Measurements from ENCODE around the gene POU5F1.

Gene POU5F1

GRCh38 chr6:31138982-31139381, 31.5 kb downstream of the POU5F1 start, which contains the start of gene PSORS1C2:
Gene PSORS1C2, minus strand, starts transcription at chr6:31139066. Its CDS starts 40 bp downstream, at chr6:31139026.
- DNase-seq: no peak

GRCh38 chr6:31135710-31136109, 34.8 kb downstream of the POU5F1 start:
- no peak for DNase-seq

- no peak for DNase-seq
Measured at GRCh38 chr6:31132806-31133205, 37.7 kb downstream of the POU5F1 start.

GRCh38 chr6:31131595-31131994, 38.9 kb downstream of the POU5F1 start:
- DNase-seq: no peak

GRCh38 chr6:31130751-31131150, 39.7 kb downstream of the POU5F1 start:
- no peak for DNase-seq

- DNase-seq: no peak
Measured at GRCh38 chr6:31129130-31129529, 41.4 kb downstream of the POU5F1 start.

- DNase-seq: peak; percentile 20
Measured at GRCh38 chr6:31128093-31128676, 42.3 kb downstream of the POU5F1 start.

- no peak for DNase-seq
Measured at GRCh38 chr6:31126396-31127175, 43.9 kb downstream of the POU5F1 start.

GRCh38 chr6:31125586-31126363, 44.7 kb downstream of the POU5F1 start:
- no peak for DNase-seq

GRCh38 chr6:31125162-31125561, 45.3 kb downstream of the POU5F1 start:
- DNase-seq: no peak

- peak; percentile 57 for DNase-seq
Measured at GRCh38 chr6:31122791-31123706, 47.4 kb downstream of the POU5F1 start.

GRCh38 chr6:31121131-31121790, 49.2 kb downstream of the POU5F1 start:
- DNase-seq: no peak

GRCh38 chr6:31120151-31120915, 50.1 kb downstream of the POU5F1 start, which contains the start of gene CDSN:
Gene CDSN, minus strand, starts transcription at chr6:31120446. Its CDS starts 27 bp downstream, at chr6:31120419.
- no peak for DNase-seq

GRCh38 chr6:31118178-31118577, 52.3 kb downstream of the POU5F1 start:
- no peak for DNase-seq

- no peak for DNase-seq
Measured at GRCh38 chr6:31116661-31117385, 53.7 kb downstream of the POU5F1 start.

GRCh38 chr6:31115941-31116560, 54.4 kb downstream of the POU5F1 start:
- DNase-seq: no peak

- DNase-seq: peak; percentile 34
Measured at GRCh38 chr6:31114970-31115849, 55.3 kb downstream of the POU5F1 start.

- peak; percentile 40 for DNase-seq
Measured at GRCh38 chr6:31114541-31114878, 56.0 kb downstream of the POU5F1 start, which contains the start of gene PSORS1C1. Gene PSORS1C1, plus strand, starts transcription at chr6:31114800. Its CDS starts 14,833 bp downstream, at chr6:31129633.
